HuH-7.5 (cell line): ENCODE results near the gene KRT75.
"Not testable (repeated sequence)": the region's sequence is repeated elsewhere in the genome, so short reads cannot be mapped to it uniquely, and the experiment has no call there.

Experiments
- DNase-seq: peaks from one replicate; pipeline ENCODE4 v3.0.0; 2011; ENCODE audit warnings: low spot score

KRT75 gene

GRCh38 chr12:52434081-52434733 lies at the start of gene KRT75:
Gene KRT75, minus strand, starts transcription at chr12:52434371. Its CDS starts 67 bp downstream, at chr12:52434304.
- DNase-seq = no peak

DNA sequence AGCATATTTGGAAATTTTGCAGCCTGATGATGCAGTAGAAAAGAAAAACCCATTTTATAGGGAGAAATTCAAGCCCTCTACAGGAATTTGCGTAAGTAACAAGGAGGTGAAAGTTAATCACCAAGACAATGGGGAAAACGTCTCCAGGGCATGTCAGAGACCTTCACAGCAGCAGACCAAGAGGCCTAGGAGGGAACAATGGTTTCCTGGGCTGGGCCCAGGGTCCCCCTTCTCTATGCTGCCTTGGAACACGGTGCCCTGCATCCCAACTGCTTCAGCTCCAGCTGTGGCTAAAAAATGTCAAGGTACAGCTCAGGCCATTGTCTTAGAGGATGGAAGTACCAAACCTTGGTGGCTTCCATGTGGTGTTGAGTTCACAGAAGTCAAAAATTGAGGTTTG lies 45.9 kb upstream of the KRT75 start:
- no peak for DNase-seq

- no peak for DNase-seq
Observed at GRCh38 chr12:52477651-52478050, 43.5 kb upstream of the KRT75 start.

GRCh38 chr12:52474212-52474611 lies 40.0 kb upstream of the KRT75 start:
- DNase-seq = no peak

DNA sequence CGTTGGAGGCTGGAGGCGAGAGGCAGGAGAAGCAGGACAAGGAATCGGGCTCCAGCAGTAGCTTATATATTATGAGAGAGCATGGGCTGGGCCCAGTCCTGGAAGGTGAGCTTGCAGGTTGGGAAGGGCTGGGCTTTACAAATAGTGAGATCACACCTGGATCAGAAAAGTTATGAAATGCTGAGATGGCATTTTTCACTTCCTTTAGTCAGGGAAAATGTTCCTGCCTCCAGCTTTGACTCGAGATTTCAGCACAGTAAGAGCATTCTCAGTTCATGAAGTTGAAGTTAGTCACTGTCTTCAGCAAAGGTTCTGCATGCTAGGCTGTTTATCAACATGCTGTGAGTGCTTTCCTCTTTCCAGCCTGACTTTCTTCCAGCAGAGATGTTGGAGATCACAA lies 39.6 kb upstream of the KRT75 start, which contains the start of gene KRT6C:
KRT6C (minus strand) TSS at position 38 of the 400 bp plus-strand sequence. CDS start 68 bp downstream, outside the sequence.
- no peak for DNase-seq

- DNase-seq = no peak
Observed at GRCh38 chr12:52469853-52470252, 35.7 kb upstream of the KRT75 start.

DNA sequence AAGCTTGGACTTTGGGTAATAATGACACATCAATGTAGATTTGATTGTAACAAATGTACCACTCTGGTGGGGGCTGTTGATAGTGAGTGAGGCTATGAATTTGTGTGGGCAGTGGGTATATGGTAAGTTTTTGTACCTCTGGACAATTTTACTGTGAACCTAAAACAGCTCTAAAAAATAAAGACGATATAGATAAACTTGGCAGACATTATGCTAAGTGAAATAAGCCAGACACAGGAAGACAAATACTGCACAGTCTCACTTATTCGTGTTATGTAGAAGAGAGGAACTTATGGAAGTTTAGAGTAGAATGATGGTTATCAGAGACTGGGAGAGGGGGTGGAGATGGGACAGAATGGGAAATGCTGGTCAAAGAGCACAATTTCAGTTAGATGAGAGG lies 30.7 kb upstream of the KRT75 start:
- DNase-seq = no peak

- no peak for DNase-seq
Observed at GRCh38 chr12:52461693-52462092, 27.5 kb upstream of the KRT75 start.

DNA sequence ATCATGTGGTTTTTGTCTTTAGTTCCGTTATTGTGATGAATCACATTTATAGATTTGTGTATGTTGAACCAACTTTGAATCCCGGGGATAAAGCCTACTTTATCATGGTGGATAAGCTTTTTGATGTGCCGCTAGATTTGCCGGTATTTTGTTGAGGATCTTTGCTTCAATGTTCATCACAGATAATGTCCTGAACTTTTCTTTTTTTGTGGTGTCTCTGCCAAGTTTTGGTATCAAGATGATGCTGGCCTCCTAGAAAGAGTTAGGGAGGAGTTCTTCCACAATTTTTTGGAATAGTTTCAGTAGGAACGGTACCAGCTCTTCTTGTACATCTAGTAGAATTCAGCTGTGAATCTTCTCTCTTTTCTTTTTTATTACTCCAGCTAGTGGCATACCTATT lies 24.7 kb upstream of the KRT75 start:
- no peak for DNase-seq

DNA sequence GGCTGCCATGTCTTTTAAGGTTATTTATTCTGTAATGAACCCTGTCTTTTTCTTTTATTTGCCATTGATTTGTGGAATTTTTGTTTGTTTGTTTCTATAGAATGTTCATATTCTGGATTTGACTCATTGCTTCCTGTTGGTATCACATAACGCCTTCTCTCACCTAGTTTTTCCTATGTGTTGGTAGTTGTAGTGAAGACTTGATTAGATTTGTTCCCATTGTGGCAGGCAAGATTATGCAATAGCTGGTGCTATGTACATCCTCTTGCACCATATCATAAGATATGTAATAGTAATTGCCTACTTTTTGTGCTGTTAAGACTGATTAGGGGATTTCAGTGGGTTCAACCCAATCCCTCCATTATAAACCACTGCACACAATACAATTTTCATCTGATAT lies 21.6 kb upstream of the KRT75 start:
- no peak for DNase-seq

DNA sequence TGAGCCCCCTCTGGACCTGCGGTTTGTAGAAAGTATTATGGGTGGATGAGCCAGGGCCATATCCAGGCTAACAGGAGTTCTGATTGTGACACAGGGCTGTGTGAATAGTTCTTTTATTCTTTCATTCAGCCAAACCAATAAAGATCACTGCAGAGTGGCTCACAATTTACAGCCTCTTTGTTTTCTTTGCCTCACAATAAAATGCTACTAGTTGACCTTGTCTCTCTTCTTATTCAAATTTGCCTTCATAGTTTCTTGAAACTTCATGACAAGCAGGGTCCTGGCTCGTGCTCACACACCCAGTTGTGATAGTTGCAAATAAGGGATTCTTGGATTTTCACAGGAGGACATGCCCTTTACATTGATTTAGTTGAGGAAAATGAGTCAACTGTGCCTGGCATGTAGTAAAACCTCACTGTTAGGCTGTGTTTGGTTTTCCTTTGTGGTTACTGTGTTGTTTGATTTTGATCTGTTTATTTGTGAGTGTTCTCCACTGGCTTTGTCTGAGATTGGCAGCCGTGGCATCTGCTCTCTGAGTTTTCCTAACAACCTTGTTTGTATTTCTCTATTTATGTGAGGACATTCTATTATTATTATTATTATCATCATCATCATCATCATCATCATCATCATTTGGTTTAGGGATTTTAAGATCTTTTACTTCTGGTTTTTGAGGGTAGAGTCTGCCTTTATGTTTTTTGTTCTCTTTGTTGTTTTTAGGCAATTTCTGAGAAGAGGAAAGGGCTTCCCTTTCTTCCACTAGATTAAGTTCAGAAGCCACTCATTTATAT lies 20.4 kb upstream of the KRT75 start:
- DNase-seq = no peak

- no peak for DNase-seq
Observed at GRCh38 chr12:52452101-52452500, 17.9 kb upstream of the KRT75 start, which contains the start of gene KRT6B. Gene KRT6B, minus strand, starts transcription at chr12:52452146. Its CDS starts 68 bp downstream, at chr12:52452078.

DNA sequence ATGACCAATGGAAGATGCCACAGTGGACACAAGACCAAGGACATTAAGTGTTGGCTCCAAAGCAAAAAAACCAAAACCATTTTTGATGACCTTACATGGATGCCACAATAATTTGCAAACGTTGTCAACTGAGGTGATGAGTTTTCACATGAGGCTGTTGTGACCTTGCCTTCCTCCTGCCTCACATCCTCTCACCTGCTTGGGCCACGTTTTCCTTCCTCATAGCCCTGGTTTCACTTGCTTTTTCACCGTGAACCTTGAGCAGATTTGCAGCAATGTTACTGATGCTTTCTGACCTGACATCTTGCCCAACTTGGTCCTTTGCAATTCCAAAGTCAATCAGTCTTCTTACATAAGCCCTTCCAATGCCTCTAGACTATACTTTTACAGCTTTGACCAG lies 14.1 kb upstream of the KRT75 start:
- DNase-seq = no peak

- not testable (repeated sequence) for DNase-seq
Observed at GRCh38 chr12:52447196-52447595, 13.0 kb upstream of the KRT75 start.

DNA sequence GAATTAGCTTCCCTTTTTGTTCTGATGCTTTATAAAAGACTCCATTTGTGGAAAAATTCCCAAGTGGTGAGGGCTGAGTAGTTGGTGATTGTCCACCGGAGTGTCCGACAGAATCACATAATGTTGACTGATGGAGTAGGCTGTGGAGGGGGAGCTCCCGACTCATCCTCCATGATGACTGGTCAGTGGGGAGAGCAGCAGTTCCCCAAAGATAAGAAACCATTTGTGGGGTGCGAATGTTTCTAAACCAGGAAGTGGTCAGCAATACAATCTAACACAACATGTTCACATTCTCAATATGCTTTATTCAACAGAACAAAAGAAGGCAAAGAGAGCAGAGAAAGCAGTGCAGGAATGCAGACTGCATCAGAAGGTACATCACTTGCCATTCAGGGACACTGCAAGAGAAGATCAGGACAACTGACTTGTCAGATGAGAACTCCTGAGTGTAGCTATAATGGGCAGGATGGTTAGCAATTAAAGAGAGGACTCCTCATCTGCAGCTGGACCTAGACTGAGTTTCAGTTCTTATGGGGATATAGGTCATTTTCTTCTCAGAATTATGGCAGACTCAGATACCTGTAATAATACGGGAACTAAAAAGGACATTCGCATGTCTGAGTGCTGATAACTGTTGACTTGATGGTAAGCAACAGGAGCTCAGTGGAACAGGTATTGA lies 12.3 kb upstream of the KRT75 start:
- DNase-seq = no peak

DNA sequence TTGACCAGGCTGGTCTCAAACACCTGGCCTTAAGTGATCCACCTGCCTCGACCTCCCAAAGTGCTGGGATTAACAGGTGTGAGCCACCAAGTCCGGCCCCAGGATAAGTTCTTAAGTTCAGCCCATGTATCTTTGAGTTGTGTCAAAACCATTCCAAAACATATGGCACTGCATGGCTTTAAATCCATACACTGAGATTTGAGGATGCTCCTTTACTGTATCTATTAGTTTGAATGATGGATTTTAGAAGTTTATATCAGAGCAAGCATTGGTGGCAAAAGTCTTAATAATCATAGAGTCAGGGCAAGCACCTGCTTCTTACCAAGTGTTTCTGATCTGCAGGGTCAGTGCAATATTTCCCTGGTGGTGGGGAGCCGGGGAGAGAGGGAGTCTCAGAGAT lies 11.7 kb upstream of the KRT75 start:
- no peak for DNase-seq

- no peak for DNase-seq
Observed at GRCh38 chr12:52444647-52445595, 10.8 kb upstream of the KRT75 start.

GRCh38 chr12:52443966-52444365 lies 9.8 kb upstream of the KRT75 start:
- no peak for DNase-seq

DNA sequence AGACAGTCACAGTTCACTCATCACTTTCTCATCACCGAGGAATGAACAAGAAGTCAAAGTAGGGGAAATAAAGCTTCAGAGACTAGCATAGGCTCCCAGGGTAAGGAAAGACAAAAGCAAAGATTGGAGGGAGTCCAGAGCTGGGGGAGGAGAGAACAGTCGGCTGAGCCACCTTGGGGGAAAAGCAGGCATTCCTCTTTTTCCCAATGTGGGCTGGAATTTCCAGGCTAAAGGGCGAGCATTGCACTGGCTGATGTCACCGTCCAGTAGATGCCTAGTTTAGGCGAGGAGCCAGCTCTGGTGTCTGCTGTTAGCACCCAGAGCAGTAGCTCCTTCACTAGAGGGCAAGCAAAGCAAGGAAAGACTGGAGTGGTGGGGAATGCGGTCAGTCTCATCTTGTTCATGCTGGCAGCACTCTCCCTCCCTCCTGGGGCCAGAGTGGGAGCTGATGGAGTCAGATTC lies 8.5 kb upstream of the KRT75 start:
- no peak for DNase-seq

DNA sequence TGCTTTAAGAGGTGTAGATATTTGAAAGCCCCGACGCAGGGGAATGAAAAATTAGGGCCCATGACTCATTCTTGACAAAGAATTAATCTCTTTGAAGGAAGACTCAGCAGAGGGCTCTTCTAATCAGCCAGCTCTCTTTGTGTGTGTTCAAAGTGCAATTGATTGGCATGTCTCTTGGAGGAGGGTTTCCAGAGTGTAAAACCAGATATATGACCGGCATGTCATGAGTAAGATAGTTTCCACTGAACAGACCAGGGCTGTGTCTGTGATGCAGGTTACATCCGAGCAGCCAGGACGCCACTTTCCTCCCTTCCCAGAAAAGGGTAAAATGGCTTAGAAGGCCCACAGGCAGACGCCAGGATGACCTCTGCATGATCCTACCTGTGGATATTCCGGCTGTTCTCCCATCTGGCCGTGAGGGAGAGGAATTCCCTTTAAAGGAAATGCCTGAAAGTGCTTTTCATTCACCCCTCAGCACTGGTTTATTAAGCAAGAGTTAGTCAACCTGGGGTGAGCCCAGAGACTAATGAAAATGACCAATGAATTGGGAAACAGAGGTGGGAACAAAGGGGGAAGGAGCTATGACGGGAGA lies 7.2 kb upstream of the KRT75 start:
- DNase-seq = no peak

DNA sequence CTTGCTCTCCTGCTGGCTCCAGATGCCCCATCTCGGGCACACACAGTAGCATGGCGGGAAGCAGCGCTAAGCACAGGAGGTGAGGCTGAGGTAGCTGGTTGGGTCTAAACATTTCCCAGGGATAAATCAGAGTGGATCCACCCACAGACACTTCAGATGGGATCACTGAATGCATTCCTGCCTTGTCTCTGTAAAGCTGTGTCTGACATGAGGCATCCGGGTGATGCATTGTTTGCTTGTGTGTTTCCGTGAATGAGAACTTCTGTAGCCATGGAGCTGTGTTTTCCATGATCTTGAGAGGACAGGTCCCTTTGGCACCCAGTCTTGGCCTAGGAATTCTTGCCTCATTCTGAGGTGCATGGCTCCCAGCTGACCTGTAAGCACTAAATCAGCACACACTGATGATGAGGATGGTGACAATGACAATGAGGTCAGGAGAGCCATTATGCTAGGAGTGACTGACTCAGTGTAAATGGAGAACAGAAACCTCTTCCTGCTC lies 6.7 kb upstream of the KRT75 start:
- DNase-seq = no peak
